Choroid plexus epithelial cell (primary cell): ENCODE results near the gene TDRD12.
"Not testable (repeated sequence)": the region's sequence is repeated elsewhere in the genome, so short reads cannot be mapped to it uniquely, and the experiment has no call there.

Experiments used
- DNase-seq: peaks from one replicate; pipeline ENCODE4 v3.0.0-alpha.2; 2010; ENCODE audit warnings: low read depth
- H3K4me3 ChIP-seq: 2 replicates; pipeline ENCODE4 v1.5.1; 2011; ENCODE audit warnings: low read depth, mild to moderate bottlenecking, control low read depth, low read length, moderate library complexity
- TF ChIP-seq, protein P1 (sequence below): conservative IDR thresholded peaks from 2 replicates; pipeline ENCODE4 v1.5.1; 2011; ENCODE audit warnings: low read depth, mild to moderate bottlenecking, control low read depth, inconsistent platforms, low read length, moderate library complexity

The TDRD12 gene

DNA sequence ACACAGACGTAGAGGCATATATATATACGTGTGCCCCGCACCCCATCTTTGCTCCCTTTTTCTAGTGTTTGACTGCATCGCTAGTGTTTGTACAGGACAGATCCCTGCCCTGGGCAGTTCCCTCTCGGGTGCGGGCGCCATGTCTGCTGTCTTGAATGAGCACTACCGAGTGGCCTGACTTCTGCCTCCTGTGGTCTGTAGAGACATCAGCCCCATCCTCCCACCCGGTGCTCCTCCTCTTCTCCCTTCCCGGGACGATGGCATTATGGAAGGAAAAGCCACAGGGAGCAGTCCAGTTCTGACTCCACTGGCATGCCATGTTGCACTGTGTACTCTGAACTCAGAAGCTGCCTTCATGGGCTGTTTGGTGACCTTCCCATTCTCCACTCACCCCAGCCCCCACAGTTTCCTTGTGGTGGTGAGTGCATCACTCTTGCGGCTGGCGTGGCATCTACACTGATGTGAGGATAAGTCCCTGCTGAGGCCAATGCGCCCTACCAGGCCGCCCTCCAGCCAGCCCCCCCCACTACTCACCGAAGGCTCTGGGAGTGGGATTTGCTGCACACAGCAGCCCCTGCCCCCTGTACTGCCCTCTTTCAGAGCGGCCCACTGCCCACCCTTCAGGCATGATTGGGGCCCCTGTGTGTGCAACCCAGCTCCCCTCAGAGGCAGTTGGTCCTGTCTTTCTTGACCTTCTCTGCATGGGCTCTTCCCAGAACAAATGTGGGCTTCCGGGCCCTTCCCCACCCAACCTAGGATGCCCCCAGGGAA, 25.2 kb downstream of the TDRD12 start:
- DNase-seq: no peak
- no peak overlapping the region for H3K4me3 ChIP-seq
- TF ChIP-seq, protein P1, sequence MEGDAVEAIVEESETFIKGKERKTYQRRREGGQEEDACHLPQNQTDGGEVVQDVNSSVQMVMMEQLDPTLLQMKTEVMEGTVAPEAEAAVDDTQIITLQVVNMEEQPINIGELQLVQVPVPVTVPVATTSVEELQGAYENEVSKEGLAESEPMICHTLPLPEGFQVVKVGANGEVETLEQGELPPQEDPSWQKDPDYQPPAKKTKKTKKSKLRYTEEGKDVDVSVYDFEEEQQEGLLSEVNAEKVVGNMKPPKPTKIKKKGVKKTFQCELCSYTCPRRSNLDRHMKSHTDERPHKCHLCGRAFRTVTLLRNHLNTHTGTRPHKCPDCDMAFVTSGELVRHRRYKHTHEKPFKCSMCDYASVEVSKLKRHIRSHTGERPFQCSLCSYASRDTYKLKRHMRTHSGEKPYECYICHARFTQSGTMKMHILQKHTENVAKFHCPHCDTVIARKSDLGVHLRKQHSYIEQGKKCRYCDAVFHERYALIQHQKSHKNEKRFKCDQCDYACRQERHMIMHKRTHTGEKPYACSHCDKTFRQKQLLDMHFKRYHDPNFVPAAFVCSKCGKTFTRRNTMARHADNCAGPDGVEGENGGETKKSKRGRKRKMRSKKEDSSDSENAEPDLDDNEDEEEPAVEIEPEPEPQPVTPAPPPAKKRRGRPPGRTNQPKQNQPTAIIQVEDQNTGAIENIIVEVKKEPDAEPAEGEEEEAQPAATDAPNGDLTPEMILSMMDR: no peak

DNA sequence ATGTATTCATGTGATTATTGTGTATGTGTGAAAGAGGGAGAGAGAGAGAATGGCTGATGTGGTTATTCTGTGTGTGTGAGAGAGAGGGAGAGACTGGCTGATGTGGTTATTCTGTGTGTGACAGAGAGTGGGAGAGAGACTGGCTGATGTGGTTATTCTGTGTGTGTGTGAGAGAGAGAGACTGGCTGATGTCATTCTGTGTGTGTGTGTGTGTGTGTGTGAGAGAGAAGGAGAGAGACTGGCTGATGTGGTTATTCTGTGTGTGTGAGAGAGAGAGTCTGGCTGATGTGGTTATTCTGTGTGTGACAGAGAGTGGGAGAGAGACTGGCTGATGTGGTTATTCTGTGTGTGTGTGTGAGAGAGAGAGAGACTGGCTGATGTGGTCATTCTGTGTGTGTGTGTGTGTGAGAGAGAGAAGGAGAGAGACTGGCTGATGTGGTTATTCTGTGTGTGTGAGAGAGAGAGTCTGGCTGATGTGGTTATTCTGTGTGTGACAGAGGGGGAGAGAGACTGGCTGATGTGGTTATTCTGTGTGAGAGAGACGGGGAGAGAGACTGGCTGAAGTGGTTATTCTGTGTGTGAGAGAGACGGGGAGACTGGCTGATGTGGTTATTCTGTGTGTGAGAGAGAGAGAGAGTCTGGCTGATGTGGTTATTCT, 26.2 kb downstream of the TDRD12 start:
- peak; percentile 25 for DNase-seq
- H3K4me3 ChIP-seq: not testable (repeated sequence)

DNA sequence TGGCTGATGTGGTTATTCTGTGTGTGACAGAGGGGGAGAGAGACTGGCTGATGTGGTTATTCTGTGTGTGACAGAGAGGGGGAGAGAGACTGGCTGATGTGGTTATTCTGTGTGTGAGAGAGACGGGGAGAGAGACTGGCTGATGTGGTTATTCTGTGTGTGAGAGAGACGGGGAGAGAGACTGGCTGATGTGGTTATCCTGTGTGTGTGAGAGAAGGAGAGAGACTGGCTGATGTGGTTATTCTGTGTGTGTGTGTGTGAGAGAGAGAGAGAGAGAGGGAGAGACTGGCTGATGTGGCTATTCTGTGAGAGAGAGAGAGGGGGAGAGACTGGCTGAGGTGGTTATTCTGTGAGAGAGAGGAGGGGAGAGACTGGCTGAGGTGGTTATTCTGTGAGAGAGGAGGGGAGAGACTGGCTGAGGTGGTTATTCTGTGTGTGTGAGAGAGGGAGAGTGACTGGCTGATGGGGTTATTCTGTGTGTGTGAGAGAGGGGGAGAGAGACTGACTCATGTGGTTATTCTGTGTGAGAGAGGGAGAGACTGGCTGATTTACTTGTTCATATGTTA, 27.1 kb downstream of the TDRD12 start:
- not testable (repeated sequence) for H3K4me3 ChIP-seq
- DNase-seq: peak; percentile 27

DNA sequence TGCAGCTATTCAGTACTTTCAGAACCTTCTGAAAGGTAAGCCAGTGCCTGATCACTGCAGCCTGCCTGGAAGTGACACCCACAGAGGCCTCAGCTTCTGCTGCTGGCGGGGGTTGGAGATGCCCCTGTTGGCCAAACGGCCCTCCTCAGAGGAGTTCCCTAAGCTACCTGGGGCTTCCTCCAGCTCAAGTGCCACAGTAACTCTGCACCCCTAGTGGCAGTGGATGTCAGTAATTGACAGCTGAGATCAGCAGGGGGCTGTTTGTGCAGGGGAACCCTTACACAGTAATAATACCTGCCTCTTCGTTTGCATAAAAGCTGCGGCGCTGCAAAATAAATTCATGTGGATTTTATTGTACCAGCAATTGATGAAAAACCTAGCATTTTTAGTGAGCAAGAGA, 28.9 kb downstream of the TDRD12 start:
- no peak for DNase-seq
- TF ChIP-seq, protein P1: no peak
- no peak overlapping the region for H3K4me3 ChIP-seq

DNA sequence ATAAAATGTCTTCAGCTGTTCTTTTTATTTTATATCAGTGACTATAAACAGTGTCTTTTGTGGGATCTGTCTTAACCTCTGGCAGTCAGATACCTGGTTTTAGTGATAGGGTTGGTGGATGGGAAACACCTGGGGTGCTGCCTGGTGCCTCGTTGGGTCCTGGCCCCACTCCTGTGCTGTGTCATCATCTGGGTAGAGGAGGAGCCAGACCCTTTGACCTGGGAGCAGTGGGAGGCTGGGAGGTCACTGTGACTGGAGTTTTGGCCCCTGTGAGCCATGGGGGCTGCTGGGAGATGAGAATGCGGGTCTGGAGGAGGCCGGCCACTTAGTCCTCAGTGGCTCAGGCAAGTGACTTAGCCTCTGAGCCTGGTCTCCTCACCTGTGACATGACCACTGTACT, 29.4 kb downstream of the TDRD12 start:
- DNase-seq: no peak
- no peak overlapping the region for H3K4me3 ChIP-seq
- TF ChIP-seq, protein P1: no peak

DNA sequence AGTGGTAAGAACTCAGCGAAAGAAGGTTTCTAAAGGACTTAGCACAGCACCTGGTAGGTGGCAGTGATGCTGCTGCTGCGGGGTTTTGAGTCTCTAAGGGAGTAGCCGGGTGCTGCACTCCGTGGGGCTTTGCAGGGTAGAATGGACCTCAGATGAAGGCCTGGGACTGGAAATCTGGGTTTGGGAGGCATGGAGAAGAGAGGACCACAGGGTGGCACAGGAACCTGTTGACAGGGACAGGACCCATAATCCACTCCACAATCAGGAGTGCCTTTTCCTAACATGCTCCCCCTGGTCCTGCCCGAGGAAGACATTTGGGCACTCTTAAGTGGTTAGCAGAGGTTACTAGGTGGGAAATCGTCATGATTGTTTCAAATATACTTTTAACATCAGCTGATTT, 29.8 kb downstream of the TDRD12 start:
- no peak overlapping the region for H3K4me3 ChIP-seq
- DNase-seq: no peak
- TF ChIP-seq, protein P1: no peak

DNA sequence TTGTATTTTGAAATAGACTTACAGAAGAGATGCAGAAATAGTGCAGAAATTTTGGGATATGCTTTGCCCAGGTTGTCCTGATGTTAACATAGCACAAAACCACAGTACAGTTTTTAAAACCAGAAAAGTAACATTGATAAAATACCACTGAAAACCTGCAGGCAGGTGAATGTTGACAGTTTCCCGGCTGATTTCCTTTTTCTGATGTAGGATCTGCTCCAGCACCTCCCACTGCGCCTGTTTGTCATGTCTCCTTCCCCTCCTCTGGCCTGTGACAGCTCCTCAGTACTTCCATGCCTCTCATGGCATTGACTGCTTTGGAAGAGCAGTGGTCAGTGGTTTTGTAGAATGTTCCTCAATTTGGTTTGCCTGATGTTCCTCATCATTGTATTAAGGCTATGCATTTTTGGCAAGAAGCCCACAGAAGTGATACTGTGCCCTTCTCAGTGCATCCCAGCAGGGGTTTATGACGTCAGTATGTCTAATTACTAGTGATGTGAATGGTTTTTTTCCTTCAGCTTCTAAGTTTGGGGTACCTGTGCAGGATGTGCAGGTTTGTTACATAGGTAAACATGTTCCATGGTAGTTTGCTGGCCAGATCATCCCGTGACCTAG, 31.0 kb downstream of the TDRD12 start:
- H3K4me3 ChIP-seq: no peak overlapping the region
- DNase-seq: peak; percentile 6
- TF ChIP-seq, protein P1: no peak
